GM10266 (cell line): ENCODE data around the gene CHRNB2.

Experiments
- DNase-seq: peaks from one replicate; pipeline ENCODE4 v3.0.0; 2012; ENCODE audit errors: extremely low spot score
- TF ChIP-seq, protein P1 (sequence below): IDR thresholded peaks from 2 replicates; pipeline ENCODE4 v1.5.1; 2012; ENCODE audit warnings: mild to moderate bottlenecking, low read depth; ENCODE audit not compliant: control insufficient read depth, insufficient read depth; ENCODE audit errors: missing control alignments

Gene CHRNB2

DNA sequence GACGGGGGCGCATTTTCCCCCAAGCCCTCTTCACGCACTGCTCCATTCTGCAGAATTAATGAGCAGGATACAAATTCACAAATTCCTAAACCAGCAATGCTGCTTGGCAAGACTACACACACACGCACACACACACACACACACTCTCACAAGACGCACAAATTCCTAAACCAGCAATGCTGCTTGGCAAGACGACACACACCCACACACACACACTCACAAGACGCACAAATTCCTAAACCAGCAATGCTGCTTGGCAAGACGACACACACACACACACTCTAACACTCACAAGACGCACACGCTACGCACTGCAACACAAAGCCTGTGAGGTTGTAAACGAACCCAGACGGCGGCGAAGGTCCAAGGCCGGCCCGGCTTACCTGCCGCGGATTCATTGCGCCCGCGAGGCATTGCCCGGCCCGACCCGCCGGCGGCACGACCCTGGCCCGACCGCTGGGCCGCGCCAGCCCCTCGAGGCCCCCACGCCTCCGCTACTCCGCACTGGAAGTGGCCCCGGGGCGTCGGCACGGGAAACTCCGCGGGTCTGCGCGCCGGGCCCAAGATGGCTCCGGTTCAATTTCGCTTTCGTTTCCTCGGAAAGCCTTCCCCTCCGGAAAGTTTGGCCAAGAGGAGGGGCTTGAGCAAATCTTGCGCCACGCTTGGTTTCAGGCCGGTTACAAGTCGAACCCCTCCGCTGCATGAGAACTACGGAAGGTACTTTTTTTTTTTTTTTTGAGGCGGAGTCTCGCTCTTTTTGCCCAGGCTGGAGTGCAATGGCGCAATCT, 40.2 kb downstream of the CHRNB2 start, which contains the start of gene ADAR:
Gene ADAR (minus strand): TSS at position 578 of the 788 bp plus-strand sequence. CDS start 180 bp downstream, at position 398.
- TF ChIP-seq, protein P1, sequence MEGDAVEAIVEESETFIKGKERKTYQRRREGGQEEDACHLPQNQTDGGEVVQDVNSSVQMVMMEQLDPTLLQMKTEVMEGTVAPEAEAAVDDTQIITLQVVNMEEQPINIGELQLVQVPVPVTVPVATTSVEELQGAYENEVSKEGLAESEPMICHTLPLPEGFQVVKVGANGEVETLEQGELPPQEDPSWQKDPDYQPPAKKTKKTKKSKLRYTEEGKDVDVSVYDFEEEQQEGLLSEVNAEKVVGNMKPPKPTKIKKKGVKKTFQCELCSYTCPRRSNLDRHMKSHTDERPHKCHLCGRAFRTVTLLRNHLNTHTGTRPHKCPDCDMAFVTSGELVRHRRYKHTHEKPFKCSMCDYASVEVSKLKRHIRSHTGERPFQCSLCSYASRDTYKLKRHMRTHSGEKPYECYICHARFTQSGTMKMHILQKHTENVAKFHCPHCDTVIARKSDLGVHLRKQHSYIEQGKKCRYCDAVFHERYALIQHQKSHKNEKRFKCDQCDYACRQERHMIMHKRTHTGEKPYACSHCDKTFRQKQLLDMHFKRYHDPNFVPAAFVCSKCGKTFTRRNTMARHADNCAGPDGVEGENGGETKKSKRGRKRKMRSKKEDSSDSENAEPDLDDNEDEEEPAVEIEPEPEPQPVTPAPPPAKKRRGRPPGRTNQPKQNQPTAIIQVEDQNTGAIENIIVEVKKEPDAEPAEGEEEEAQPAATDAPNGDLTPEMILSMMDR = no peak
- peak; percentile 90 for DNase-seq

DNA sequence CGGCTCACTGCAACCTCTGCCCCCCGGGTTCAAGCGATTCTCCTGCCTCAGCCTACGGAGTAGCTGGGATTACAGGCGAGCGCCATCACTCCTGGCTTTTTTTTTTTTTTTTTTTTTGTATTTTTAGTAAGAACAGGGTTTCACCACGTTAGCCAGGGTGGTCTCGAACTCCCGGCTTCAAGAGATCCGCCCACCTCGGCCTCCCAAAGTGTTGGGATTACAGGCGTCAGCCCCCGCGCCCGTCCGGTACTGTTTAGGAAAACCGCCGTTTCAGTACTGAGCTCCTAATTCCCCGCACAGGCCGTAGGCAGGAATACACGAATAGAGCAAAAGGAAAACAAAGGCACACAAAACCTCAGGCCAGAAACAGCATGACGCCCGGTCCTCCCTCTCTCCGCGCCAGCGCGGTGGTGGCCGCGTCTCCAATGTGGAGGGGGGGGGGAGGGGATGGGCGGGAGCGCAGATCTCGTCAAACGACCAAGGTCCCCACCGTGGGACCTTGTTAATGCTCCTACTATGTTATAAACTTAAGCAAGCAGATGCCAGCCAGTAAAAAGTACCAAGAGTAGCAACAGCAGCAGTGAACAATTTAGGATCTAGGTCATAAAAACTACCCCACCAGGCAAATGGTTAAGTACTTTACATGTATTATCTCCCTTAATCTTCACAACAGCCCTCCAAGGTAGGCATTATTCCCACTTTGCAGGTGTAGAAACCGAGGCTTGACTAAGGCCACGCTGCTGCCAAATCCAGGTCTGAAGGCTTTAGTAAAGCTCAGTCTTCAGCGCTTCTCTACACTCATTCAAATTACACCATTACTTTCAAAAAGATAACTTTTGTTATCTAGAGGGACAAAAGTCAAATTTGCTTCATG, 41.1 kb downstream of the CHRNB2 start:
- peak; percentile 48 for DNase-seq
- TF ChIP-seq, protein P1 = no peak

DNA sequence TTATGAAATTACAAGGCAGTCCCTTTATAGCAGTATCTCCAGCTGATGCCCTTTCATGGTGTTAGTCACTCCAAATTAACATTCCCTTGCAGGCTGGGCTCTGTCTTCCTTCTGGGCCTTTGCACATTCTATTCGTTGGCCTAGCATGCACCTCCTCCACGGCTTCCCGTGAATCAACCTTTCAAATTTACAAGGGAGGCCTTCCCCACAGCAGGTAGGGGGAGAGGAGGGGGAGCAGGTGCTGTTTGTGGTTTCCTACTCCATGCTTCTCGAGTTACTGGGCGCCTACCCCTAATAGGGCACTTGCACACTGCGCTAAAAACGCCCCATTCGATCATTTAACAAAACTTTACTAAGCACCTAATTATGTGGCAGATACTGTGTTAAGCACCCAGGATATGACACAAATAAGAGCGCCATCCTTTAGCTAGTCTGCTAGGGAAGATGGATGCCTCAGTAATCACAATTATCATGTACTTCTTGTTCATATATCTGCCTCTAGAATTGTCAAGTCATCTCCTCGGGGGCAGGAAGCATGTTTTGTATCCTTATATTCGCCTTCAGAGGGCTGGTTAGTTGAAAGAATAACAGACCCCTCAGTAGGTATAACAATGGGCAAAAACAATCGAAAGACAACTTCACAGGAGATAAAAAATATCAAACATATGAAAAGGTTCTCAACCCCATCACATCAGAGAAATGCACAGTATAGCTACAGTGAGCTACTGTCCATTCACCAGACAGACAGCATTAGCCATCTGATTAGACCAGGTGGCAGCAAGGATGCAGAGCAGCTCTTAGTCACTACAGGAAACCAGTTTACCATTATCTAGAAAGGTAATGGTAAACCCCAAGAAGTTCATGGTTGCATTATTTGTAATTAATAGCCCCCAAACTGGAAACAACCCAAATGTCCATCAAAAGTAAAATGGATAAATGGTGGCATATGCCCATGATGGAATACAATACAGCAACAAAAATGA, 42.1 kb downstream of the CHRNB2 start:
- DNase-seq = peak; percentile 32
- TF ChIP-seq, protein P1 = no peak

DNA sequence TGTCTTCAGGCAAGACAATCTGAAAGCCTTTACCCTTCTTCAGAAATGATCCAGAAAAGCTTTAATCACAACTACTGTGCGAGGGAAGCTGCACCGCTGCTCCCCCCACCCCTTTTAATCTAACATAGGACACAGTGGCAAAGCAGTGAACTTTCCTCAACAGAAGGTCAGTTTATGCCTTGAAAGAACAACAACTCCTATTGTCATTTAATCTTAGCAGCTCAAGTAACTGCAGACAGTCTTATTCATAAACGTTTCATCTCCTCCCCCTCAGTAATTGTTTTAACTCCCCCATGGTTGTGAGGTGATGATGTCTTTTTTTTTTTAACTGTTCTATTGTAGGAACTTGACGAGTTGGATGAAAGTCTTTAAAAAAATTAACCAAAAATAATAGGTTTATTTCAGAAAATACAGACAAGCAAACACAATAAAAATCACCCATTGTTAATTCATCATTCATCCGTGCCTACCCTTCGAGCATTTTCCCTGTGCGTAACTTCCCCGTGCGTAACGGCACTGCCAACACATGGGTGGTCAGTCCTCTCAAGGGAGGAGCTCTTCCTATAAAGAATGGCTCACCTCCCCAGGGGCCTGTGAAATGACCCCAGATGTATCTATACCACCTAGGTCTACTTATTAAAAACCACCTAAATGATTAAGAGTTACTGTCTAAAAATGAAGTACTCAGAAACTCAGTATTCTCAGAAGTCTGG, 43.7 kb downstream of the CHRNB2 start:
- DNase-seq = no peak
- TF ChIP-seq, protein P1 = no peak

DNA sequence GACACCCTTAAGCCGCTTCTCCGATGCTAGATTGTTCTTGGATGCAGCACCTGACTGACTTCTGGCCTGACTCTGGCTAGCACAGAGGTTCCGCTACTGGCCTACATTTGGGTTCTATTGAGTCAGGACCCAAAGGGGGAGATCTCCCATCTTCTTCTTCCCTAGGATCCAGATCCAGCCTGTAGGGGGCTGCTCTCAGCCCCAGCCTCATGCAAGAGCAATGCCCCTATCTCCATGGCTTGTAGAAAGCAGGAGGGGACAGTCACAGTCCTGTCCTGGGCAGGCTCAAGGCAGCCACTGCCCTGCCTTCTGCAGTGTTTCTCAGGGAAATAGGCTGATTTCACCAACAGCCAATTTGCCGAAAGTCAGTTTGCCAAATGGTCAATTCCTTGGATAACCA, 46.7 kb downstream of the CHRNB2 start:
- DNase-seq = no peak
- TF ChIP-seq, protein P1 = no peak

DNA sequence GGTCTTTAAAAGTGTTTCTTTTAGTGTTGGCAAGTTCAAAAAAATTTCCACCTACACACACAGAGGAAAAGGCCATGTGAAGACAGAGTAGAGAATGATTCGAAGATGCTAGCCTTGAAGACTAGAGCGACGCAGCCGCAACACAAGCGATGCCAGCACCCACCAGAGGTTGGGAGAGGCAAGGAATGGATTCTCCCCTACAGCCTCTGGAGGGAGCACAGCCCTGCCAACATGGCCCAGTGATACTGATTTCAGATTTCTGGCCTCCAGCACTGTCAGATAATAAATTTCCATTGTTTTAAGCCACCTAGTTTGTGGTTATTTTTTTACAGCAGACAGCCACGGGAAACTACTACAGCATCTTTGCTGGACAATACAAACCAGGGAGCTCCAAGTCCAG, 47.3 kb downstream of the CHRNB2 start:
- no peak for DNase-seq
- TF ChIP-seq, protein P1 = no peak
